H1 (cell line): ENCODE data around the gene MRPL40. TPM values are rescaled to one million over a fixed set of nuclear protein-coding genes. Genes with fewer than 3 reads are reported as not detected.

ENCODE experiments used
- BACH1 ChIP-seq: IDR thresholded peaks from 2 replicates; pipeline ENCODE4 v1.6.1; 2012; ENCODE audit warnings: low read length, improper control_type of control experiment
- BCL11A ChIP-seq, 2 experiments: IDR thresholded peaks; one replicate each; pipeline ENCODE4 v1.6.1; 2011; ENCODE audit warnings: low read depth in 2 of 2, low read length in 2 of 2, mild to moderate bottlenecking in 2 of 2
- BRCA1 ChIP-seq: IDR thresholded peaks from 2 replicates; pipeline ENCODE4 v1.6.1; 2012; ENCODE audit warnings: low read depth, low read length, improper control_type of control experiment
- CBX8 ChIP-seq: fragments of 300-800, 300-1000 bp; sonication (generic); IDR thresholded peaks from 2 replicates; pipeline ENCODE4 v1.7.1; 2016; ENCODE audit warnings: low read depth, low read length, borderline replicate concordance
- CHD1 ChIP-seq: IDR thresholded peaks from 2 replicates; pipeline ENCODE4 v1.6.1; 2012; ENCODE audit warnings: low read depth, low read length, improper control_type of control experiment
- CREB1 ChIP-seq: IDR thresholded peaks from 2 replicates; pipeline ENCODE4 v1.6.1; 2012; ENCODE audit warnings: inconsistent platforms
- CTBP2 ChIP-seq: IDR thresholded peaks from 2 replicates; pipeline ENCODE4 v1.7.0; 2011; ENCODE audit warnings: borderline replicate concordance, mild to moderate bottlenecking, moderate library complexity, mixed read lengths, low read length; ENCODE audit not compliant: insufficient read depth, insufficient read length
- E2F6 ChIP-seq: IDR thresholded peaks from 2 replicates; pipeline ENCODE4 v1.6.1; 2012; ENCODE audit warnings: inconsistent platforms
- EP300 ChIP-seq, 2 experiments: IDR thresholded peaks; 1 replicate in 1 of 2; 2 replicates in 1 of 2; pipeline ENCODE4 v1.6.1; 2011 to 2012; ENCODE audit warnings: low read depth in 2 of 2, low read length in 2 of 2, mild to moderate bottlenecking in 2 of 2, borderline replicate concordance in 1 of 2, inconsistent platforms in 1 of 2, moderate library complexity in 1 of 2
- GTF2F1 ChIP-seq: IDR thresholded peaks from 2 replicates; pipeline ENCODE4 v1.6.1; 2012; ENCODE audit warnings: low read depth, low read length, improper control_type of control experiment, borderline replicate concordance
- JUN ChIP-seq: IDR thresholded peaks from 2 replicates; pipeline ENCODE4 v1.6.1; 2011; ENCODE audit warnings: low read depth, mild to moderate bottlenecking, improper control_type of control experiment, low read length
- JUND ChIP-seq: IDR thresholded peaks from 2 replicates; pipeline ENCODE4 v1.6.1; 2011; ENCODE audit warnings: mild to moderate bottlenecking, improper control_type of control experiment, low read length
- KDM4A ChIP-seq: IDR thresholded peaks from one replicate; pipeline ENCODE4 v1.7.1; 2012; ENCODE audit warnings: low read depth, mild to moderate bottlenecking, moderate library complexity, low read length, inconsistent platforms; ENCODE audit not compliant: severe bottlenecking
- MAX ChIP-seq: IDR thresholded peaks from 2 replicates; pipeline ENCODE4 v1.6.1; 2012; ENCODE audit warnings: inconsistent platforms
- NANOG ChIP-seq: IDR thresholded peaks from 2 replicates; pipeline ENCODE4 v1.6.1; 2011; ENCODE audit warnings: low read length, low read depth, mild to moderate bottlenecking, inconsistent platforms; ENCODE audit not compliant: insufficient read depth, poor library complexity, severe bottlenecking
- NRF1 ChIP-seq: IDR thresholded peaks from 2 replicates; pipeline ENCODE4 v1.6.1; 2011; ENCODE audit warnings: mild to moderate bottlenecking, low read depth, low read length, improper control_type of control experiment
- POLR2AphosphoS5 ChIP-seq: IDR thresholded peaks from 2 replicates; pipeline ENCODE4 v1.6.1; 2011; ENCODE audit warnings: low read depth, low read length
- RAD21 ChIP-seq, 2 experiments: IDR thresholded peaks in 1 of 2; conservative IDR thresholded peaks in 1 of 2; 2 replicates each; pipeline ENCODE4 v1.6.1; 2011; ENCODE audit warnings: low read depth in 2 of 2, low read length in 2 of 2, improper control_type of control experiment in 1 of 2, inconsistent platforms in 1 of 2, mild to moderate bottlenecking in 1 of 2, moderate library complexity in 1 of 2
- RFX5 ChIP-seq: IDR thresholded peaks from 2 replicates; pipeline ENCODE4 v1.6.1; 2011; ENCODE audit warnings: low read depth, low read length, improper control_type of control experiment, borderline replicate concordance
- SAP30 ChIP-seq: fragments of 300-600 bp; sonication (generic); IDR thresholded peaks from 2 replicates; pipeline ENCODE4 v1.7.1; 2012; ENCODE audit warnings: low read length, moderate library complexity, mild to moderate bottlenecking, inconsistent platforms; ENCODE audit not compliant: insufficient read depth, insufficient replicate concordance
- SIRT6 ChIP-seq: IDR thresholded peaks from one replicate; pipeline ENCODE4 v1.7.1; 2012; ENCODE audit warnings: low read length, inconsistent platforms
- SUZ12 ChIP-seq: fragments of 200-600 bp; sonication (generic); IDR thresholded peaks from 2 replicates; pipeline ENCODE4 v1.6.1; 2012; ENCODE audit warnings: mild to moderate bottlenecking, inconsistent platforms, low read length, moderate library complexity, mixed read lengths
- TCF12 ChIP-seq: IDR thresholded peaks from 2 replicates; pipeline ENCODE4 v1.6.1; 2011; ENCODE audit warnings: low read depth, mild to moderate bottlenecking, low read length
- TEAD4 ChIP-seq: IDR thresholded peaks from 2 replicates; pipeline ENCODE4 v1.6.1; 2012; ENCODE audit warnings: low read depth, low read length, inconsistent platforms, mixed read lengths
- YY1 ChIP-seq: IDR thresholded peaks from 2 replicates; pipeline ENCODE4 v1.6.1; 2011; ENCODE audit warnings: low read depth, mild to moderate bottlenecking, low read length
- polyA plus RNA-seq, 7 experiments: library from polyadenylated mRNA; depleted of rRNA in 3 of 7; stranded (reverse) in 5 of 7; unstranded in 2 of 7; fragments of >200 nt in 5 of 7; fragments of 200-250 nt in 2 of 7; gene quantifications; 1 replicate in 5 of 7; 2 replicates in 1 of 7; 4 replicates in 1 of 7; pipeline versions ENCODE4 v1.2.1 to v1.2.3, GENCODE V29; 2011 to 2013; ENCODE audit warnings: missing spikeins in 2 of 7, mixed read lengths in 2 of 7
- total RNA-seq: library from RNA; stranded (reverse); fragmentation: NEBNext Ultra II Directional; extraction: Animal tissue kit (Norgen Biotek cat#: 25700); gene quantifications from 2 replicates; pipeline ENCODE4 v1.2.1, GENCODE V29; 2021

MRPL40 gene
- total and polyA plus RNA-seq, 2 of the 8 experiments (the other 6 are each of a cell fraction or from before 2014, with no cell fraction given), result 12.4 to 14.5 TPM

GRCh38 chr22:19430890-19431541 lies 1.3 kb upstream of the MRPL40 start (continued):
- no peak for TF ChIP-seq SUZ12
- TF ChIP-seq TCF12, result no peak
- no peak for TF ChIP-seq SAP30
- no peak for TF ChIP-seq BCL11A (IDR thresholded peaks at IDR 0.05; ENCODE audit: low read depth in 2 of 2, low read length in 2 of 2)
- TF ChIP-seq GTF2F1, result no peak
- TF ChIP-seq NRF1, result no peak
- peak; percentile 63; the same call in 1 of the 2 replicates for TF ChIP-seq E2F6
- TF ChIP-seq CTBP2, result no peak
- no peak for TF ChIP-seq EP300 (IDR thresholded peaks at IDR 0.05; ENCODE audit: borderline replicate concordance in 1 of 2, low read depth in 2 of 2, low read length in 2 of 2)
- no peak for TF ChIP-seq BACH1
- no peak for TF ChIP-seq YY1
- no peak for TF ChIP-seq RAD21 (IDR thresholded peaks at IDR 0.05 in 1 of 2, conservative IDR thresholded peaks at IDR 0.05 in 1 of 2; ENCODE audit: low read depth in 2 of 2, low read length in 2 of 2)
- TF ChIP-seq CHD1, result no peak
- no peak for TF ChIP-seq SIRT6
- 0 out of 2 replicates have a peak, but pooled peaks have one; percentile 2 for TF ChIP-seq POLR2AphosphoS5
- peak; percentile 93 for TF ChIP-seq MAX
- TF ChIP-seq JUND, result no peak
- no peak for TF ChIP-seq NANOG
- no peak for TF ChIP-seq BRCA1
- TF ChIP-seq TEAD4, result no peak
- no peak for TF ChIP-seq CREB1
- TF ChIP-seq CBX8, result no peak
- no peak for TF ChIP-seq JUN
- TF ChIP-seq RFX5, result no peak
- TF ChIP-seq KDM4A, result no peak
